ENCODE data around the gene TAOK1.

Gene TAOK1

DNA sequence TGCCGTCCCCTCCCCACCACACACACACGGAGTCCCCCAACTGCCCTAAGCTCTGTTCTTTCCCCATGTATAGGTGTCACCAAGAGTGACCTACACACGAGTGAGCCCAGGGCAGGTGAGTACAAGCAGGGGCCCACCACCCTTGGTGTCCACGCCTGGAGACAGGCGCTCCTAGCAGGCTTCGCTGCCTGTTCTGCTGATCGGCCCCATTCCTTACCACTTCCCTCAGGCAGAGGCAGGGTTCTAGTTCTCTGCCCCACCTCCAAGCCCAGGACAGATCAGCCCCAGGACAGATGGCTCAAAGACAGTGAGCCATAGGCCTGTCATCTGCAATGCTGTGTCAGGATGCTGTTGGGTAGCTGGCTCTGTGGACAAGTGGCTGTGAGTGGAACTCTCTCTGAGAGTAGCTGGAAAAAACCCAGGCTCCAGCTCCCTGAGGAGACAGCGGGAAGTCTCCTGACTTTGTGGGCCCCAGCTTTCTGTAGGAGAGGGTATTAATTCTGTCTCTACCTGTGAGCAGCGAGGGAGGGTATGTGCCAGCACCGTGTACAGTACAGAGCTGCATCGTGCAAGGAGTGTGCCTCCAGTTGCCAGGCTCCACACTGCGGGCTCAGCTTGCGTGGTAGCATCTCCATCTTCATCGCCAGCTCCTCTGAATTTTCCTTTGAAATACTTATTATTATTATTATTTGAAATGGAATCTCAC lies 179.2 kb downstream of the TAOK1 start:
- H3K27ac ChIP-seq, result no peak overlapping the region
- peaks cover 9% of the 10 kb centered on the region for H3K36me3 ChIP-seq (replicated peaks)
- in situ Hi-C loops (cut with HindIII; ENCODE audit: low pct_ligation_motif_present, low sequenced_read_pairs), result no loop called here
- peak overlapping the region; percentile 69 for H3K4me3 ChIP-seq (ENCODE audit: low read depth, low read length)
- no peaks in the 10 kb centered on the region for H3K27me3 ChIP-seq (replicated peaks)
- TF ChIP-seq, protein P1, sequence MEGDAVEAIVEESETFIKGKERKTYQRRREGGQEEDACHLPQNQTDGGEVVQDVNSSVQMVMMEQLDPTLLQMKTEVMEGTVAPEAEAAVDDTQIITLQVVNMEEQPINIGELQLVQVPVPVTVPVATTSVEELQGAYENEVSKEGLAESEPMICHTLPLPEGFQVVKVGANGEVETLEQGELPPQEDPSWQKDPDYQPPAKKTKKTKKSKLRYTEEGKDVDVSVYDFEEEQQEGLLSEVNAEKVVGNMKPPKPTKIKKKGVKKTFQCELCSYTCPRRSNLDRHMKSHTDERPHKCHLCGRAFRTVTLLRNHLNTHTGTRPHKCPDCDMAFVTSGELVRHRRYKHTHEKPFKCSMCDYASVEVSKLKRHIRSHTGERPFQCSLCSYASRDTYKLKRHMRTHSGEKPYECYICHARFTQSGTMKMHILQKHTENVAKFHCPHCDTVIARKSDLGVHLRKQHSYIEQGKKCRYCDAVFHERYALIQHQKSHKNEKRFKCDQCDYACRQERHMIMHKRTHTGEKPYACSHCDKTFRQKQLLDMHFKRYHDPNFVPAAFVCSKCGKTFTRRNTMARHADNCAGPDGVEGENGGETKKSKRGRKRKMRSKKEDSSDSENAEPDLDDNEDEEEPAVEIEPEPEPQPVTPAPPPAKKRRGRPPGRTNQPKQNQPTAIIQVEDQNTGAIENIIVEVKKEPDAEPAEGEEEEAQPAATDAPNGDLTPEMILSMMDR (IDR thresholded peaks at IDR 0.05; ENCODE audit: low read depth, low read length, missing control alignments), result no peak
- DNase-seq, result no peak

DNA sequence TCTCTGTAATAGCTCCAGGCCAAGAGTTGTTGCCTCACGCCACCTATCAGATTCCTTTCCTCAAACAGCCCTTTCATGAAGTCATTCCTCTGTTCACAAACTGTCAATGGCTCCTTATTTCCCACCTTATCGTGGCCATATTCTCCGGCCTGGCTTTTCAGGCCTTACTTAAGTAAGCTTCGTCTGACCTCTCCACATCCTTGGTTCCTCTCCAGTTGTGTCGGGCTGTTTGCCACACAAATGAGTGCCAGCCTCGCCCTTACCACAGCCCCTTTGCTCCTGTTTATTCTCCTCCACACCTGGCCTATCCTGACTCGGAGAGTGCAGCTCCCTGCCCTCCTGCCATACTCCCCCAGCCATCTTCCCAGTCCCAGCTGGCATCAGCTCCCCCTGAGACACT lies 180.4 kb downstream of the TAOK1 start:
- TF ChIP-seq, protein P1 (IDR thresholded peaks at IDR 0.05; ENCODE audit: low read depth, low read length, missing control alignments), result no peak
- Histone ChIP-seq H3K27me3 (replicated peaks) (no peaks in the 10 kb centered on the region), H3K36me3 (replicated peaks) (peaks cover 17% of the 10 kb centered on the region), H3K27ac (no peak overlapping the region), H3K4me3 (ENCODE audit: low read depth, low read length) (no peak overlapping the region)
- DNase-seq, result no peak
- in situ Hi-C loops (cut with HindIII; ENCODE audit: low pct_ligation_motif_present, low sequenced_read_pairs), result no loop called here

DNA sequence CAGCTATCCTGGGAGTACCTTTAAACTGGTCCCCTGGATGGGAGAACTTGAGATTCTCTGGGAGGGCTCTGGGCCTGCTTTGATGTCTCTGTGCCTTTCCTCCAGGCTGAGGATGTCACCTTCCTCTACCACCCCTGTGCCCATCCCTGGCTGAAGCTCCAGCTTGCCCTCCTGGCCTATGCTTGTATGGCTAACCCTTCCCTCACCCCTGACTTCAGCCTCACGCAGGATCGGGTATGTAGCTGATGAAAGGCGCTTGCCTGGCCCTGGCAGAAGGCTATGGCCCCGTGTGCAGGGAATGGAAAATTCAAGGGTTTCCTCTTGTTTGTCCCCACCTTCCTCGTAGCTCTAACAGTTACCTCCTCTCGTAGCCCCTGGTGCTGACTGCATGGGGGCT lies 181.3 kb downstream of the TAOK1 start:
- in situ Hi-C loops (cut with HindIII; ENCODE audit: low pct_ligation_motif_present, low sequenced_read_pairs), result no loop called here

DNA sequence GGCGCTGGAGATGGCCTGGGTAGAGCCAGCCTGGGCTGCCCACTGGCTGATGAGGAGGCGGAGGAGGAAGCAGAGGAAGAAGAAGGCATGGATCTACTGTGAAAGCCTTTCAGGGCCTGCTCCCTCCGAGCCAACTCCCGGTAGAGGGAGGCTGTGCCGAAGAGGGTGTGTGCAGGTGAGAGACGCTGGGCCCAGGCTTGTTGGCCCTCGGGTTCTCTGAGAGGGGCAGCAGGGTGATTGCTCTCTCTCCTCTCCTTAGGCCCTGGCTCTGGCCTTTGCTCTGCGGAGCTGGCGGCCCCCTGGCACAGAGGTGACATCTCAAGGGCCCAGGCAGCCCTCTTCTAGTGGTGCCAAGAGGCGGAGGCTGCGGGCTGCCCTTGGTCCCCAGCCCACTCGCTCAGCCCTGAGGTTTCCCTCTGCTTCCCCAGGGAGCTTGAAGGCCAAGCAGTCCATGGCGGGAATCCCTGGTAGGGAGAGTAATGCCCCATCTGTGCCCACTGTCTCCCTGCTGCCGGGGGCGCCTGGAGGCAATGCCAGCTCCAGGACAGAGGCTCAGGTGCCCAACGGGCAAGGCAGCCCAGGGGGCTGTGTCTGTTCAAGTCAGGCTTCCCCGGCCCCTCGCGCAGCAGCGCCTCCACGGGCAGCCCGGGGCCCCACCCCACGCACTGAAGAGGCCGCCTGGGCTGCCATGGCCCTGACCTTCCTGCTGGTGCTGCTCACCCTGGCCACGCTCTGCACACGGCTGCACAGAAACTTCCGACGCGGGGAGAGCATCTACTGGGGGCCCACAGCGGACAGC lies 181.9 kb downstream of the TAOK1 start:
- in situ Hi-C loops (cut with HindIII; ENCODE audit: low pct_ligation_motif_present, low sequenced_read_pairs), result no loop called here
- Histone ChIP-seq H3K27ac (no peak overlapping the region), H3K27me3 (replicated peaks) (no peaks in the 10 kb centered on the region), H3K4me3 (ENCODE audit: low read depth, low read length) (peak overlapping the region; percentile 27), H3K36me3 (replicated peaks) (peaks cover 33% of the 10 kb centered on the region)
- TF ChIP-seq, protein P1 (IDR thresholded peaks at IDR 0.05; ENCODE audit: low read depth, low read length, missing control alignments), result no peak
- no peak for DNase-seq

More for the DNA sequence above, 181.3 kb downstream of the TAOK1 start:
- no peak for DNase-seq
- TF ChIP-seq, protein P1 (IDR thresholded peaks at IDR 0.05; ENCODE audit: low read depth, low read length, missing control alignments), result no peak
- no peak overlapping the region for H3K4me3 ChIP-seq (ENCODE audit: low read depth, low read length)
- no peaks in the 10 kb centered on the region for H3K27me3 ChIP-seq (replicated peaks)
- peaks cover 27% of the 10 kb centered on the region for H3K36me3 ChIP-seq (replicated peaks)
- no peak overlapping the region for H3K27ac ChIP-seq

DNA sequence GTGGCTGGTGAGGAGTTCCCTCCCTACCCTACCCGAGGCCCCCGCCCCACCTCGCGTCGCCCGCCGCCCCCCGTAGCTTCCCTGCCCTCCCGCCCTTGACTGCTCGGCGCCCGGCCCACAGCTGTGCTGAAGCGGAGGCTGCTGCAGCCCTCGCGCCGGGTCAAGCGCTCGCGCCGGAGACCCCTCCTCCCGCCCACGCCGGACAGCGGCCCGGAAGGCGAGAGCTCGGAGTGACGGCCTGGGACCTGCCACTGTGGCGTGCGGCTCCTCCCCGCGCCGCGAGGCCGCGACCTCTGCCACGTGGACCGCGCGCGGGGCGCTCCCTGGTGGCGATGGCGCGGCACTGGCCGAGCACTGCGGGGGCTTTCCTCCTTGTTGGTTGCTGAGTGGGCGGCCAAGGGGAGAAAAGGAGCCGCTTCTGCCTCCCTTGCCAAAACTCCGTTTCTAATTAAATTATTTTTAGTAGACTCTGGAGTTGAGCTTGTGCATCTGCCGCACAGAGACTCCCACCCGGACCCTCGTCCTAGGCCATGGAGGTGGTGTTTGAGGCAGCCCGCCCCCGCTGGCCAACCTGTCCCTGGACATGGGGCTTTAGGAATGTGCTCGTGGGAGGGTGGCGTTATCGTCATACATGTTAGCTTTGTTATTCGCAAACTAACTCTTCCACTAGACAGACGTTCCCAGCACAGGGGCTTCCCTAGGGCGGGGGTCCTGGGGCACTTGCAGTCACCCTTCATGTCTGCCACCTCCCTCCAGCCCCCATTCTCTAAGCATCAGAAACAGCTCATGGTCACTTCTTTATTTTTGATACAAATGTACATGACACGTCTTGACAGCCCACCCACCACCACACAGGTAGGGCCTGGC lies 182.8 kb downstream of the TAOK1 start:
- H3K27me3 ChIP-seq (replicated peaks), result no peaks in the 10 kb centered on the region
- no peak for DNase-seq
- TF ChIP-seq, protein P1 (IDR thresholded peaks at IDR 0.05; ENCODE audit: low read depth, low read length, missing control alignments), result peak; percentile 66
- H3K36me3 ChIP-seq (replicated peaks), result peaks cover 40% of the 10 kb centered on the region
- in situ Hi-C loops (cut with HindIII; ENCODE audit: low pct_ligation_motif_present, low sequenced_read_pairs), result no loop called here
- no peak overlapping the region for H3K27ac ChIP-seq
- peak overlapping the region; percentile 27 for H3K4me3 ChIP-seq (ENCODE audit: low read depth, low read length)

Data from brain microvascular endothelial cell (primary cell).